HG02571 (cell line): ENCODE data around the gene TSTD1.
"Not testable (repeated sequence)": the region's sequence is repeated elsewhere in the genome, so short reads cannot be mapped to it uniquely, and the experiment has no call there.

Source experiments
- ATAC-seq: cut with Tn5 transposase; IDR thresholded peaks from one replicate; pipeline ENCODE4 v1.9.1; 2021; ENCODE audit warnings: mild to moderate bottlenecking, moderate library complexity; ENCODE audit not compliant: unreplicated experiment

Gene TSTD1

DNA sequence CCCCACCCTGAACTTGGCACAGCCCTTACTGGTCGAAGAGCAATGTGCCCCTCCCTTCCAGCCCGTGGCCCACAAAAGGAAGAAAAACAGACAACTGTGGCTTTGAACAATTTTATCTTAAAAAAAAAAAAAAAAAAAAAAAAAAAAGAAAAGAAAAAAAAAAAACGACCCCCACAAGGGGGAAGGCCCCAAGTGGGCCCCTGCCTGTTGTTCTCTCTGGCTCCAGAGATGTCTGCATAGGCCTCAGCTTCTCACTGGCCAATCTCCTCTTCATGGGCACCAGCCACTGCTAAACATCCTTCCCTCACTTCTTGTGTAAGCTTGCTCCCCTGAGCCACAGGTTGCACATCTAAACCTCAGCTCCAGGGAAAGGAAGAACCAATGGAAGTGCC is 386 bp upstream of the TSTD1 start:
- no peak for ATAC-seq

DNA sequence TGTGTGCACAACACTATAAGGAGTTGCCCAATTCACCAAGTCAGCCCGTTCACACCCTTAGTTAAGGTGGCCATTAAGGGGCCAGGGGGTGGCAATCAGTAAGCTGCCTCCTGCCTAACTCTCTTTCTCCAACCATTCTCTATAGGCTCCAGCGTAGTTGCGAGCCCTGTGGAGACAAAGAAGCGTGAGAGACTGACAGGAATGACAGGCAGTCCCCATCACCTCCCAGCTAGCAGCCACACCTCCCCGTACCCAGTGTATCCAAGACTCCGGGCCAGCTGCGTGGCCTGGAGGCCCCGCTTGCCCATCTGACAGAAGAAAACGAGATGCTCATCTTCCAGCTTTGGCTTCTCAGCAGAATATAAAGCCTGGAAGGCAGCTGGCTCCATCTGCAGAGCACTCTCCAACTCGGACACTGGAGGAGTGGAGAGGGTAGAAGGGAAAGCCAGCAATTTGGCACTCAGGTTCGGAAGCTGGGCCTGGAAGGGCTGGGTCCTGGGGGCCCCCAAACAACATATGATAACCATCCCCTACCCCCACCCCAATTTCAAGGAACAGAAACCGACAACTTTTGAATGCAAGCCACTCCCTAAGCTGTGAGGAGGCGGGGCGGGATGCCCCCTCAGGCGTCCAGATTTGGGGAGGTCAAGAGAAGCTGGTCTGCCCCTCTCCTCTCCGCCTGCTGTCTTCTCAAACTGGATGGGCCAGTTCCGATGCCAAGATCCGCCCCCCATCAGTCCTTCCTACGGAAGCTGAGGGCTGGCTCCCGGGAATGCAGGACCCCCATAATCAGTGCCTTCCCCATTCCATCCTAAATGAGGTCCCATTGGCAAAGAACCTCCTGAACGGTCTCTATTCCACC is 872 bp downstream of the TSTD1 start:
- ATAC-seq = no peak

DNA sequence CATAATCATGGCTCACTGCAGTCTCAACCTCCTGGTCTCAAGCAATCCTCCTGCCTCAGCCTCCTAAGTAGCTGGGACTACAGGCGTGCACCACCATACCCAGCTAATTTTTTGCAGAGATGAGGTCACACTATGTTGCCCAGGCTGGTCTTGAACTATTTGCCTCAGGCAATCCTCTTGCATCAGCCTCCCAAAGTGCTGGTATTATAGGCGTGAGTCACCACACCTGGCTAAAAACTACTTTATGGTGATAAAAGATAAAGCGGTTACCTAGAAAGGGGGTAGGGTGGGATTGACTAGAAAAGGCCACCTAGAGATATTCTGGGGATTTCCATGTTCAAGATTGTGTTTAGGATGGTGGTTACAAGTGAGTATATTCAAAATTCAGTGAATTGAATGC is 5.0 kb downstream of the TSTD1 start:
- no peak for ATAC-seq

DNA sequence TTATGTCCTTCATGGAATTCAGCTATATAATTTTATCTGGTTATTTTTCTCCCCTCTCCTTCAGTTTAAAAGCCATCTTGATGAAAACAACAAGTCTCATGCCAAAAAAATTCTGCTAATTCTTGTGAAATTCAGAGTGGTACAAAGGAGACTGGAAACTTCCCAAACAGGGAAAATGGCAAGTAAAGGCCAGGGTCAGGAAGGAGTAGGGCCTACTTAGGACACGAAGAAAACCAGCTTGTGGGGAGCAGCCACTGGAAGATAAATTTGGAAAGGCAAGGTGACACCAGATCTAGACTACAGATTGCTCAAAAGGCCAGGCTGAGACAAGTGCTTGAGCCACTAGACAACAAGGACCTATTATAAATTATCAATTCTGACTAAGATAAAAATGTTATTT is 6.4 kb downstream of the TSTD1 start:
- ATAC-seq = no peak

DNA sequence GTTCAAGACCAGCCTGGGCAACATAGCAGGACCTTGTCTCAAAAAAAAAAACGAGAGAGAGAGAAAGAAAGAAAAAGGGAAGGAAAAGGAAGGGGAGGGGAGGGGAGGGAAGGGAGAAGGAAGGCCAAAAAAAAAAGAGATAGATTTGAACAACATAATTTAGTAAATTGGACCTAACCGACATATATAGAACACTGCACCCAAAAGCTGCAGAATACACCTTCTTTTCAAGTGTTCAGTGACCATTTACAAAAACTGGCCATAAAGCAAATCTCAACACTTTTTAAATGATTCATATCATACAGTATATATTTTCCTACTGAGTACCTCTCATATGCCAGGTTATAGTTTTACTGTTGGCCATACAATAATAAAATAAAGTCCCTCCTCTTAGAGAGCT is 6.9 kb downstream of the TSTD1 start:
- ATAC-seq = no peak

DNA sequence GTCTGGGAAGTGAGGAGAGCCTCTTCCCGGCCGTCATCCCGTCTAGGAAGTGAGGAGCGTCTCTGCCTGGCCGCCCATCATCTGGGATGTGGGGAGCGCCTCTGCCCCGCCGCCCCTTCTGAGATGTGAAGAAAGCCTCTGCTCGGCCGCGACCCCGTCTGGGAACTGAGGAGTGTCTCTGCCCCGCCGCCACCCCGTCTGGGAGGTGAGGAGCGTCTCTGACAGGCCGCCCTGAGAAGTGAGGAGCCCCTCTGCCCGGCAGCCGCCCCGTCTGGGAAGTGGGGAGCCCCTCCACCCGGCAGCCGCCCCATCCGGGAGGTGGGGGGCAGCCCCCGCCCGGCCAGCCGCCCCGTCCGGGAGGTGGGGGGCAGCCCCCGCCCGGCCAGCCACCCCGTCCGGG is 9.3 kb downstream of the TSTD1 start:
- ATAC-seq = not testable (repeated sequence)

DNA sequence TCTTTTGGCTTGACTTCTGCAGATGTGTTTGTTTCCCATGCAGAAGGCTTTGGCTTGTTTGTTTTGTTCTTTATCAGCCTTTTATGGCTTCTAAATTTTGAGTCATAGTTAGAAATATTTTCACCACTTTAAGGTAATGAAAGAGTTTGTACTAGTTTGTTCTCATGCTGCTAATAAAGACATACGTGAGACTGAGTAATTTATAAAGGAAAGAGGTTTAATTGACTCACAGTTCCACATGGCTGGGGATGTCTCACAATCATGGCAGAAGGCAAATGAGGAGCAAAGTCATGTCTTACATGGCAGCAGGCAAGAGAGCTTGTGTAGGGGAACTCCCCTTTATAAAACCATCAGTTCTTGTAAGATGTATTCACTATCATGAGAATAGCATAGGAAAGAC is 11.8 kb downstream of the TSTD1 start:
- not testable (repeated sequence) for ATAC-seq

DNA sequence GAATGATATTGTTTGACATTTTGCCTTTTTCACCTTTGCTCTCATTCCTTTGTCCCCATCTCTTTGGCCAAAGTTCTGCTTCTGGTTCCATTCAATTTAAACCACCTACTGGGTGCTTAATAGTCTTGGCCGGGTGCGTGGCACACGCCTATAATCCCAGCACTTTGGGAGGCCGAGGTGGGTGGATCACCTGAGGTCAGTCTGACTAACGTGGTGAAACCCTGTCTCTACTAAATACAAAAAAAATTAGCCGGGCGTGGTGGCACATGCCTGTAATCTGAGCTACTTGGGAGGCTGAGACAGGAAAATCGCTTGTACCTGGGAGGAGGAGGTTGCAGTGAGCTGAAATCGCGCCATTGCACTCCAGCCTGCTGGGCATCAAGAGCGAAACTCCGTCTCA is 16.3 kb downstream of the TSTD1 start:
- not testable (repeated sequence) for ATAC-seq

DNA sequence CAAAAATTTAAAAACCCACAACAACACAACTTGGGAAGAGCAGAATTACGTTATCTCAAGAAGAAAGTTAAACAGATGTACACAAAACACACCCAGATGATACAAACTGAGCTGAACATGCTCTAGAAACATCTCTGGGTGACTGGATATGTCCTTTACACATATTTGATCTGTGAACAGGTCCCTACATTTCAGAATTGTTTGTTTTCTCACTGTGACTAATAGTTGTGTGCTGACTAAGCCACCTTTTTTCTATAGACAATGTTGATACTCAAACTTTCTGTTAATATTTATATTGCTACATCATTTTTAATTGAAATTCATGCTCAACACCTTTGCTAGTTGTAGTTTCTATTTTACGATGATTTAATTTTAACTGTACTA is 16.8 kb downstream of the TSTD1 start:
- ATAC-seq = no peak

DNA sequence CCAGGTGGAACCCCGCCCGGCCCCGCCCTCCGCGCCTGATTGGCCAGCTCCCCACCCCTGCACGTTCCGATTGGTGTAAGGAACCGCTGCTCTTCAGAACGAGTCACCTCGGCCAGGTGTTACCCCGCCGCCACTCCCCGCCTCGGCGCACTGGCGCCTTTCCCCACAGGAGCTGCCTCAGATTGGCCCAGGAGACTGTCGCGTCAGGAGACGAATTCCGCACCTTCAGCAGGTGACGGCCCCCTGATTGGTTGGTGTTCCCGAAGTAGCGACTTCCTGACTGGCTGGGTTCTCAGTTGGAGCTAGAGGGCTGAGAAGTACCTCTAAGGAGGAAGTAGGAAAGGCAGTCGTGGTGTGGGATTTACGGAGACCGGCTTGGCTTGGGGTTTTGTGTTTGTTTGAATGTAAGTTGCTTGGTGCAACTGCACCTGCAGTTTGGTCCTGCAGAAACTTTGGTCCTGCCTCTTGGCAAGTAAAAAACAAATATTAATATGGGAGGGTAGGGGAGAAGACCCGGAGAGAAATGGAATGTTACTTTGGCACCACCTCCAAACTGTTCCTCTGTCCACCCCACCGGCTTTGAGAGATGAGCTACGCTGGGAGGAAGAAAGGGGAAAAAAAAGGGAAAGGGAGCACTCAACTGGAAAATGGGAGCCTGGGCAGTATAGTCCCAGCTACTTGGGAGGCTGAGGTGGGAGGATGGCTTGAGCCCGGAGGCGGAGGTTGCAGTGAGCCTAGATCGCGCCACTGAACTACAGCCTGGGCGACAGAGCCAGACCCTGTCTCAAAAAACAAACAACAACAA is 17.4 kb downstream of the TSTD1 start:
- peak; percentile 86 for ATAC-seq

DNA sequence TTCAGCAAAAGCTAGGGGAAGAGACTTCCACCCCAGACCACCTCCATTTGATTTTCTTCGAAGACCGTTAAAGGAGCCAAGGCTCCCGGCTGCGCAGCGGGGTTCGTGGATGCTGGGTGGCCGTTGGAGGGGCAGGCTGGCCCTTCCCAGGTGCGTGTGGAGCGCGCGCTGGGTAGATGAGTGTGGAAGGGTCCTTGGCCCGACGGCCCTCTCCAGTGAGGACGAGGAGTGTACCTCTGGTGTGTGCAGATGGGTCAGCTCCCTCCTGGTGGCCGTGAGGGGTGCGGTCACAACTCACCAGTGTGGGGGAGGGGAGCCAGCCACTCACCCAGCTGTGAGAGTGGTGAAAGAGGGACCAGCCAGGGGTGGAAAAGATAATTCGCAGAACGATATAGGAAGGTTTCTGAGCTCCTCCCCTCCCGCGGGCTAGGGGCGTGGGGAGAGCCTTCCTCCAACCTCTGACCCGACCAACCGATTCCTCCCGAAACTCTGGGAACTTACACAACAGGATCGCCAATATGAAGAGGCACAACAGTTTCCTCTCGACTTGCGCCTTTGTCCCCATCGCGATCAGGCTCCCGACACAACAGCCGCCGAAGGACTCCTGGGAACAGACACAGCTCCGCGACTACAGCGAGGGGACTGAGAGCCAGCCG is 18.1 kb downstream of the TSTD1 start, which contains the start of gene F11R:
Gene F11R (minus strand): TSS at position 644 of the 656 bp plus-strand sequence. CDS start 79 bp downstream, at position 565.
- ATAC-seq = peak; percentile 26

DNA sequence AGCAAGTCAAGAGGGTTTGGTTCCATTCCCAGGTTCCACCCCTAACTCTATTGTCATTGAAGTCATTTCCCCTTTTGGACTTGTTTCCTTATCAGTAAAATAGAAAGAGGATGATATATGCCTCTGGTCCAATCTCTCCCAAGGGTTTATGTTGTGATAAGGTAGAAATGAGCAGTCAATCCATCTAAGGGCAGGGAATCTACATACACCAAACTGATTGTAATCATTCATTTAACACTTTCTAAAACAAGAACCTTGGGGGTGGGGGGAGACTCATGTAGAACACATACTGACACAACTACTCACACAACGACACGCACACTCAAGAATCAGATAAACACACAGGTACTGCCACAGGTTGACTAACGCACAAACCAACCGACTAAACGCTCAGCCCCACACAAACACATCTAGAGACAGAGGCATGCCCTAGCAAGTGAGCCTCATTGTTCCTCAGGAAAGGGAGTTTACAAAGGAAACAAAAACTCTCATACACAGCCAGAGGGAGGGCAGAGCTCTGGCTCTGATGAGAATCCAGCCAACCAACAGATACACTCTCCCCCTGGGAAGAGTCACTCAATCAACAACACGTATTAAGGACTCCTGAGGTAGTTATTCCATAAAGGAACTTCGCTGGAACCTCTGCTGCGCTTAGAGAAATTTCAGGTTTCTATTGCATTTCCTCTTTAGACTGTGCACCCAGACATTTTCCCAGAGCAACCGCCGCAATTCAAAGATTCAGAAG is 18.8 kb downstream of the TSTD1 start:
- ATAC-seq = no peak

DNA sequence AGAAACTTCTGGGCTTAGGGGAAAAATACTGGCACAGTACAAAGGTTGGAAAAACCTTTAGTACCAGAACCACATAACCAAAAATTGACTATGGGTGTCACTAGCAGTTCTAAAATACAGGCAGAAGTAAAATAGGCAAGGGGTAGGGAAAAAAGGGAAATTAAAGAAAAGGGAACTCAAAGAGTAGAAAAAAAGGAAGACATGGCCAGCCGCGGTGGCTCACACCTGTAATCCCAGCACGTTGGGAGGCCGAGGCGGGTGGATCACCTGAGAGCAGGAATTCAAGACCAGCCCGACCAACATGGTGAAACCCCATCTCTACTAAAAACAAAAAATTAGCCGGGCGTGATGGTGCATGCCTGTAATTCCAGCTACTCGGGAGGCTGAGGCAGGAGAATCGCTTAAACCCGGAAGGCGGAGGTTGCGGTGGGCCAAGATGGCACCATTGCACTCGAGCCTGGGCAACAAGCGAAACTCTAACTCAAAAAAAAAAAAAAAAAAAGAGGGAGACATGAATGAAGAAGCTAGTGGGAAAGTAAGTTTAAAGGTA is 19.6 kb downstream of the TSTD1 start:
- ATAC-seq = not testable (repeated sequence)

DNA sequence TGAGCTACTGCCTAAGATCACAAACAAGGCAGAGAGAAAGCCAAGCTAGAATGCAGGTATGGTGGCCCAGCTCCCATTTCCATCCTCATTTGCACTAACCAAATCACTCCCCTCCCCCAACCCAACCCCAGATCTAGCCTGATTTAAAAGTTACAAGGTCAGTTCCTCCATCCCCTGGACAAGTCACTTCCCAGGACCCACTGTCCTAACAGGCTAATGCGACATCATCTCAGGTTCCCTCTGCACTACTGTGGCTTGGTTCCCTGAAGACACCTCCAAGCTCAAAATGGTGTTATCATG is 20.2 kb downstream of the TSTD1 start:
- no peak for ATAC-seq

DNA sequence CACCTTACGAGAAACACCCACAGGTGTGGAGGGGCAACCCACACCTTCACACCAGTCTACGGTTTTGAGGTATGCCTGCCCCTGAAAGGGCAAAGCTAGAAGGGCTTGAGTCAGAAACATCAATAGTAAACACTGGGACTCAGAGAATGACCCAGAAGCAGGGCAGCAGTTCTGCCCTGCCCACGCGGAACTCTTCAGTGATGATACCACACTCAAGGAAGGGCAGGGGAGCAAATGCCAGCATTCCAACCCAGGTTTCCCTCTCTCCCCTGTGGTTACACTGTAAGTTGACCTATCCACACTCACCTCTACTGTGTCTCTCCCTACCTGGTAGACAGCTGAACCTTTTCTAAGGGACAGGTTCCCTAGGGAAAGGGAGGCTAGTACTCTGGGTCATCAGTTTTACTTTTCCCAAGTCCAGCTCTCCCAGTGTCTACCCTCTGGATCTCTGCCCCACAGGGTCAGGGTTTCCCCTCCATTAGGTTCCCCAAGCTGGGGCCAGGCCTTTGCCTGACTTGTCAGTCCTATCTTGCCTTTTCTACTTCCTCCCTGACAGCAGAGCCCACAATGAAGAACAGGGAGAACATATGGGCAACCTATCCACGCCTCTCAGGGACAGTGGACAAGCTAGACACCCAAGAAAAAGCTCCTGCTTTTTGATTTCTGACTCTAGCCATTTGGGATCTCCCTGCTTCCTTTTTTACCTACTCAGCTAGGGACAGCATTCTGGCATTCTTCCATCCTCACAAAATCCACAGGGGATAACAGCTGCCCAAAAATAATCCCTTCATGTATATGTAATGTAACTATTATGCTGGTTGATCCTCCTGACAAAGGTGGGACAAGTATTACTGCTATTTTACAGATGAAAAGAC is 20.8 kb downstream of the TSTD1 start:
- no peak for ATAC-seq

DNA sequence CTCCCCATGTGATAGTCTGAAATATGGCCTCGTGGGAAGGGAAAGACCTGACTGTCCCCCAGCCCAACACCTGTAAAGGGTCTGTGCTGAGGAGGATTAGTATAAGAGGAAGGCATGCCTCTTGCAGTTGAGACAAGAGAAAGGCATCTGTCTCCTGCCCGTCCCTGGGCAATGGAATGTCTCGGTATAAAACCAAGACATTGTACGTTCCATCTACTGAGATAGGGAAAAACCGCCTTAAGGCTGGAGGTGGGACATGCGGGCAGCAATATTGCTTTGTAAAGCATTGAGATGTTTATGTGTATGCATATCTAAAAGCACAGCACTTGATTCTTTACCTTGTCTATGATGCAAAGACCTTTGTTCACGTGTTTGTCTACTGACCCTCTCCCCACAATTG is 21.6 kb downstream of the TSTD1 start:
- not testable (repeated sequence) for ATAC-seq

DNA sequence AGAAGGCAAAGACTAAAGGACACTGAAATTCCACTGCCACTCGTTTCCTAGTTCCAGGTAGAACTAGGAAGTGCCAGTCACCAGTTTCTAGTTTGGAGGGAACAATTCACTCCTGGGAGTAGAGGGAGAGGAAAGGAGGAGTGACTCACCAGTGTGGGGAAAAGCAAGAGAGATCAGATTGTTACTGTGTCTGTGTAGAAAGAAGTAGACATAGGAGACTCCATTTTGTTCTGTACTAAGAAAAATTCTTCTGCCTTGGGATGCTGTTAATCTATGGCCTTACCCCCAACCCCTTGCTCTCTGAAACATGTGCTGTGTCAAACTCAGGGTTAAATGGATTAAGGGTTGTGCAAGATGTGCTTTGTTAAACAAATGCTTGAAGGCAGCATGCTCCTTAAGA is 22.1 kb downstream of the TSTD1 start:
- not testable (repeated sequence) for ATAC-seq

DNA sequence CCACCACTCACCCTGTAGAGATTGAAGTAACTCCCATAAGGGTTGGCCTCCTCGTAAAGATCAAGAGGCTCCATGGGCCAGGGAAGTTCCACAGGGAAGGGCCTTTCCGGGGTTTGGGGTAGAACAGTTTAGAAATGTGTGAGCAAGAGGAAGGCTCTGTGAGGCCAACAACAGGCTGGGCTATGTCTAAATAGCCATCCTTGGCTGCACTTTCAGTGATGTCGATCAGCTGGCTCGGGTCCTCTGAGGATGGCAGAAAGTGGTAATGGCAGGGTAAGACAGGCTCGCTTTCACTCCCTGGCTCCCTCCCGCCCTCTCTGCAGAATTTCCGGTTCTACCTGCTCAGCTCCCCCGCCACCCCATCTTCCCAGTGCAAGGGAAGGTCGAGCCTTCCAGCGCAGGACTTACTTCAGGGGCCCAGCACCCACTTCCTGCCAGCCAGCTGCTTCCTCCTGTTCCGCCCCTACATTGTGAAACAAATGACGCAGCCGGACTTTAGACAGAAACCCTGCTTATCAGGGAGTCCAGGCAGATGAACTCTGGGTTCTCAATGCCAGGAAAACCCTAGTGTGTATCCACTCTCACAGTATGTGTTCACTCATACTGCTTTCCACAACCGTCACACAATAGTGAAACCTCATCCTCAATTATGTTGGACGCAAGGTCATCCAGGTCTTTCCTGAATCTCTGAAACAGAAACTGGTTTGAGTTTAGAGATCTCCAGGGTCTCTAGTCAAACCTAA is 25.1 kb downstream of the TSTD1 start:
- ATAC-seq = peak; percentile 79

DNA sequence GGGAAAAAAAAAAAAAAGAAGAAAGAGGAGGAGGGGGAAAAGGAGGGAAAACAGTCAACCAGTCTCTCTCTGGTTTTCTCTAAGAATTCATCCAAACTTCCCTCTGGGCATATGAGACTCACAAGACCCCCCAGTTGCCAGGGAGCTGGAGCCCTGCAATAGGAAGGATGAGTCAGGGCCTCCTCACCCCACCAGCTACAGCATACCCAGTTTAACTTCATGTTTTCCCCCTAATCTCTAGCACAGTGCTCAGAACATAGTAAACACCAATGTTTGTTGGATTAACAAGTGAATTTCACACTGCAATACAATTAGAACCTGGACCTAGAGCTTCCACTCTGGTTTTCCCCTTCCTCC is 25.7 kb downstream of the TSTD1 start:
- peak; percentile 20 for ATAC-seq
